Thyroid gland (tissue), 4 donors: ENCODE results near the gene ANKRD11.

Source experiments
- POLR2A ChIP-seq, 2 donors: fragments of 450-650 bp; IDR thresholded peaks; one replicate each; pipeline ENCODE4 v1.6.1; 2017; ENCODE audit warnings: antibody characterized with exemption in 2 of 2, mild to moderate bottlenecking in 2 of 2, moderate library complexity in 1 of 2
- TF ChIP-seq, protein P1 (sequence below), 6 experiments: fragments of 200-600 bp in 3 of 6; fragments of 450-650 bp in 3 of 6; sonication (generic) in 3 of 6; IDR thresholded peaks; one replicate each; pipeline ENCODE4 v1.5.1; 2016 to 2019; ENCODE audit warnings: antibody characterized with exemption in 6 of 6, mild to moderate bottlenecking in 2 of 6, inconsistent platforms in 1 of 6, moderate library complexity in 1 of 6

DNA sequence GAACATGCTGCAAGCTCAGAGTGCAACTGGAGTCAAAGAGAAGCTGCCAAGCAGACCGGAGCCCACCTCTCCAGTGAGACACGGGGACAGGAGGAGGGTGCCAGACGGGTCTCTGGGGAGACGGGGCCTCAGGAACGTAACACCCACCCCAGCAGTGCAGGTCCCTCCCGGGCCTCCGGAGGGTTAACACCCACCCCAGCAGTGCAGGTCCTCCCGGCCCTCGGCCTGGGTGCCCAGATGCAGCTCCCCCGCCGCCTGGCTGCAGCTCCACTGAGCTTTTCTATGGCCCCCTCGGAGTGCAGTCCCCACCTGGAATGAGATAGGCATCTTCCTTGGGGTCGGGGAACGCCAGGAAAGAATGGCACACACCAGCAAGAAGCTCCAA is 182.9 kb downstream of the ANKRD11 start:
- TF ChIP-seq, protein P1, sequence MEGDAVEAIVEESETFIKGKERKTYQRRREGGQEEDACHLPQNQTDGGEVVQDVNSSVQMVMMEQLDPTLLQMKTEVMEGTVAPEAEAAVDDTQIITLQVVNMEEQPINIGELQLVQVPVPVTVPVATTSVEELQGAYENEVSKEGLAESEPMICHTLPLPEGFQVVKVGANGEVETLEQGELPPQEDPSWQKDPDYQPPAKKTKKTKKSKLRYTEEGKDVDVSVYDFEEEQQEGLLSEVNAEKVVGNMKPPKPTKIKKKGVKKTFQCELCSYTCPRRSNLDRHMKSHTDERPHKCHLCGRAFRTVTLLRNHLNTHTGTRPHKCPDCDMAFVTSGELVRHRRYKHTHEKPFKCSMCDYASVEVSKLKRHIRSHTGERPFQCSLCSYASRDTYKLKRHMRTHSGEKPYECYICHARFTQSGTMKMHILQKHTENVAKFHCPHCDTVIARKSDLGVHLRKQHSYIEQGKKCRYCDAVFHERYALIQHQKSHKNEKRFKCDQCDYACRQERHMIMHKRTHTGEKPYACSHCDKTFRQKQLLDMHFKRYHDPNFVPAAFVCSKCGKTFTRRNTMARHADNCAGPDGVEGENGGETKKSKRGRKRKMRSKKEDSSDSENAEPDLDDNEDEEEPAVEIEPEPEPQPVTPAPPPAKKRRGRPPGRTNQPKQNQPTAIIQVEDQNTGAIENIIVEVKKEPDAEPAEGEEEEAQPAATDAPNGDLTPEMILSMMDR (IDR thresholded peaks at IDR 0.05) = no peak
- no peak for TF ChIP-seq POLR2A (IDR thresholded peaks at IDR 0.05)
